Stimulated activated CD4-positive, alpha-beta T cell treated with anti-CD3 and anti-CD28 coated beads, TNF-alpha, amount 100 ng/mL, for 24 hours (primary cell): ENCODE results near the gene PPP1R14B.
"Not testable (repeated sequence)": the region's sequence is repeated elsewhere in the genome, so short reads cannot be mapped to it uniquely, and the experiment has no call there.

Experiments used
- DNase-seq, 3 experiments: peaks; one replicate each; pipeline ENCODE4 v3.0.0-alpha.2; 2020; ENCODE audit warnings: low read depth in 3 of 3

Gene PPP1R14B

GRCh38 chr11:64260147-64260708 lies 13.5 kb upstream of the PPP1R14B start:
- DNase-seq: no peak

DNA sequence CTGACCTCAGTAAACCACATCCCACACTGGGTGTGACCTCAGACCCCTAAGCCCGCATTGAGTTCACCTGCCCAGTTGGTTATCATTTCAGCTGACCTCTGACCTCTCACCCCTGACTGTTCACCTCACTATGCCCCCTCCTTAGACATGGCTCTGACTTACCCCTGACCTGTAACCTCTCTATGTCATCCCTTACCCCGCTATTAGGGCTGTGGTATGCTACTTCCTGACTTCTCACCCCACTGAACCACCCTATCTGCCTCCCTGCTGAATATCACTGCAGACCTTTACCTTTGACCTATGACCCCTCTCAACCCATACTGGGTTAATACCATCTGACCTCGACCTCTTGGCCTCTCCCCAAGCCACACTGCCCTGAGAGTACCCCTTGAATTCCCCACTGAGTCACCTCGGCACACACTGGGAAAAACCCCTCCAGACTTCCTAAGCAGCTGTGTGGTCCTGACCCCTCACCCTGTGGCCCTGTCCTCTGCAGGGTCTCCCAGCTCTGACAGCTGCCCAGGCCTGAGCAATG lies 12.9 kb upstream of the PPP1R14B start:
- DNase-seq: no peak

DNA sequence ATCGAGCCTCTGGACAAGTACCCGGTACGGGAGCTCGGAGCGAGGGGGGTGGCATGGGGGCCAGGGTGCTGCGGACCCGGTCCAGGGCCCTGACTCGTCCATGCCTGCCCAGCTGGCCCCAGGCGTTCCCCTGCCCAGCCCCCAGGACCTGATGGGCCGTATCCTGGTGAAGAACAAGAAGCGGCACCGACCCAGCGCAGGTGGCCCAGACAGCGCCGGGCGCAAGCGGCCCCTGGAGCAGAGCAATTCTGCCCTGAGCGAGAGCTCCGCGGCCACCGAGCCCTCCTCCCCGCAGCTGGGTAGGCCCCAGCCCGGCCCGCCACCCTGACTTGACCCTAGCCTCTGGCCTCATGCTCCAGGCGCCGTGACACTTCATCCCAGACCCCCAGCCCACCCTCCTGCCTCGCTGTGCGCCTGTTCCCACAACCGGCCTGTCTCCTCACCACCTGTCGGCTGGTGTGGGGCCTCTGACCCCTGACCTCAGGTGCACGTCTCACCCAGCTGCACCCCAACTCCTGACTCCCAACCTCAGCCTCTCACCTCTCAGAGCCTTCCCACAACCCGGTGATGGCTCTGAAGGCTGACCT lies 12.3 kb upstream of the PPP1R14B start:
- DNase-seq: no peak

- no peak for DNase-seq
Measured at GRCh38 chr11:64258356-64258755, 11.6 kb upstream of the PPP1R14B start.

DNA sequence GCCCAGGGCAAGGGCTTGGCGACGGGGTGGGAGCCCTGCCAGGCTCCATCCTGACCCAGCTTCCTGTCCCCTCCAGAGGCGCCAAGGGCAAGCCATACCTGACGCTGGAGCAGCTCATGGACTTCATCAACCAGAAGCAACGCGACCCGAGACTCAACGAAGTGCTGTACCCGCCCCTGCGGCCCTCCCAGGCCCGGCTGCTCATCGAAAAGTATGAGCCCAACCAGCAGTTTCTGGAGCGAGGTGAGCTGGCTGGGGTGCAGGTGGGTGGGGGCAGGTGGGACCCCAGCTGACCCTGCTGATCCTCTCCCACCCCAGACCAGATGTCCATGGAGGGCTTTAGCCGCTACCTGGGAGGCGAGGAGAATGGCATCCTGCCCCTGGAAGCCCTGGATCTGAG lies 9.6 kb upstream of the PPP1R14B start:
- no peak for DNase-seq

GRCh38 chr11:64255135-64256128 lies 8.7 kb upstream of the PPP1R14B start:
- DNase-seq: no peak

- DNase-seq: no peak
Measured at GRCh38 chr11:64254326-64254725, 7.6 kb upstream of the PPP1R14B start.

GRCh38 chr11:64253481-64253880 lies 6.7 kb upstream of the PPP1R14B start:
- DNase-seq: no peak

- no peak for DNase-seq
Measured at GRCh38 chr11:64253043-64253442, 6.3 kb upstream of the PPP1R14B start.

- DNase-seq: no peak
Measured at GRCh38 chr11:64252003-64252872, 5.5 kb upstream of the PPP1R14B start.

- no peak for DNase-seq
Measured at GRCh38 chr11:64251753-64252002, 4.9 kb upstream of the PPP1R14B start.

GRCh38 chr11:64251016-64251752 lies 4.4 kb upstream of the PPP1R14B start, which contains the start of gene PLCB3:
PLCB3 (plus strand) TSS chr11:64251530; CDS start chr11:64251650, 120 bp downstream.
- DNase-seq: peak in 1 of 3 experiments; percentile 46

GRCh38 chr11:64250415-64251015 lies 3.8 kb upstream of the PPP1R14B start:
- DNase-seq: no peak

- DNase-seq: no peak
Measured at GRCh38 chr11:64249563-64250414, 3.0 kb upstream of the PPP1R14B start.

DNA sequence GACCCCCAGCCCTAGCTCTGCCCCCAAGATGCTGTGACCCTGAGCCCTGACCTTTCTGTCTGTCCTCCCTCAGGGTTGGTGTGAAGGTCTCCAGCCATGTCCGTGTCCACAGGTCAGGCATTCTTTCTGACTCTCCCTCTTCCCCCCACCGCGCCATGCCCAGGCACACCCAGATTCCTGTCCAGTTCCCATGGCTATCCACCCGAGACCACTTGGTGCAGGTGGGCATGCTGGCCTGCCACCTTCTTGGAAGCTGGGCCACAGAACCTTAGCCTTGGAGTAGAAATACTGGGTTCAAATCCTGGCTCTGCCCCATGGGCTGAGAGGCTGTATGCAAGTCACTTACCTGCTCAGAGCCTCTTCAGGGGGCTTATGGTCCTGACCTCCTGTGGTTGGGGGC lies 2.3 kb upstream of the PPP1R14B start:
- DNase-seq: no peak

DNA sequence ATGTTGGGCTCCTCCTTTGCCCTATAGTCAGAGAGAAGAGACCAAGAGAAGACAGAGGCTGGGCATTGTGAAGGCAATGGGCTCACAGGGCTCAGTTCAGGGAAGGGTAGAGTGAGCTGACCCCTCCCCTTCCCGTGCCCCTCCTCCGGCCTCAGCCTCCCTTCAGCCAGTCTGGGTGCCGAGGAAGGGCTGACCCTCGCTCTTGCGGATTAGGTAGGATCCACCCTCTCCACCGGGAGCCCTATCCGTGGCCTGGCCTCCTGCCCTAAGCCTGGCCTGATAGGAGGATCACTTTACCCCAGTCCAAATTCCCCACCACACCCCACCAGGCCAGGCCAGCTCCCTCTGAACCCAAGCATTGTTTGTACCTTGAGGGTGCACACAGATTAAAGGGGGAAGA lies 1.8 kb upstream of the PPP1R14B start:
- DNase-seq: no peak

DNA sequence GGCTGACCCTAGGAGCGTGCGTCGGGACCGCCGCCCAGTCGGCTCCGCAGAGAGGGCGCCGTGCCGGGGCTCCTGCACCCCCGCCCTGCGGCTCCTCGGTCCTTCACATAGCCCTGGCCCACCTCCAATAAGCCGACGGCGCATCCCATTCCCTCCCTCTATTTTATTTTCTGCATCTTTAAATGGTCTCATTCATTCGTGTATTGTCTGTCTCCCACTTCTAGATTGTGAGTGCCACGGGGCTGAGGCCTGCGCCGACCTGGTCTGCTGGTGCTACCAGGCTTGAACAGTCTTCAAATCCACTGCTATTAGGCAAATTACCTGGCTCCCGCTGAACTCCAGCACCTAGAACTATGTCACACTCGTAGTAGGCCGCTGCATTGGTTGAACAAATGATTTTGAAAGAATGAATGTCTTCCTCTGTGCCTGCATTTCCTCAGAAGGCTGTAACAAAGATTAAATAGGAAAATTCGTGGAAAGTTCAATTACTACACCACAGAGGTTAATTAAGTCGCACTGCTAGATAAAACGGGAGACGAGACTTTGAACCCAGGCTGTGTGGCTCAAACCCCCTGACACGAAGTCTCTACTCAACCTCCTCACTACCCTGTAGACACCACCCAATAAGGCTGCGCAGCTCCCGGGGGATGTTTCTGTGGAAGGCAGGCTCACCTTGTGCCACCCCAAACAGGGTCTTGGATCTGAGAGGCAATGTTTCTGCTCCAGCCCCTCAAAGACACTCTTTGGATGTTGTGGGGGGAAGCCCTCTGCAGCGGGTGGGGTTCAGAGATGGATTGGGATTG lies 1.2 kb upstream of the PPP1R14B start:
- no peak for DNase-seq

GRCh38 chr11:64246621-64246870 lies 197 bp downstream of the PPP1R14B start:
- not testable (repeated sequence) for DNase-seq
